Activated CD4-positive, alpha-beta T cell treated with anti-CD3 and anti-CD28 coated beads, Interleukin-2, Interleukin-6, amounts not matched to agents 100 ng/mL and 50 ng/mL, durations not matched to agents 16 hours and 8 hours (primary cell): ENCODE measurements around the gene MOB3B.
"Not testable (repeated sequence)": the region's sequence is repeated elsewhere in the genome, so short reads cannot be mapped to it uniquely, and the experiment has no call there.

Experiments
- DNase-seq: peaks from one replicate; pipeline ENCODE4 v3.0.0-alpha.2; 2020

Gene MOB3B

DNA sequence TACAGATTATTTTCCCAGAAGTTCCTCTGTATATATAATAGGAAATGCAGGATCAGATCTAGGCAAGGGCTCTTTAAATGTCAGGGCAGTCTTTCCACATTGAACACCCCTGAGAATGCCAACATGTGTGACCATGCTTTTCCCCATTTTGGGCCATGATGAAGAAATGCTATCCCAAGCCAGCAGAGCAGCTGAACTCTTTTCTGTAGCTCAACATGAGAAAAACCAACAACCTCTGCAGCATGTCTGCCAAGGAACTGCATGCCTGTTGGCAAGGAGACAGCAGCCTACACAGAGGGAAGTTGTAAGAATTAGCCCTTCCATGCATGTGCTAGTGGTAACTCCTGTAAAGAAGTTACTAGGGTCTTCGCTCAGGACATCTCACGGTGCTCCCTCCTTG lies 15.1 kb downstream of the MOB3B start:
- no peak for DNase-seq

DNA sequence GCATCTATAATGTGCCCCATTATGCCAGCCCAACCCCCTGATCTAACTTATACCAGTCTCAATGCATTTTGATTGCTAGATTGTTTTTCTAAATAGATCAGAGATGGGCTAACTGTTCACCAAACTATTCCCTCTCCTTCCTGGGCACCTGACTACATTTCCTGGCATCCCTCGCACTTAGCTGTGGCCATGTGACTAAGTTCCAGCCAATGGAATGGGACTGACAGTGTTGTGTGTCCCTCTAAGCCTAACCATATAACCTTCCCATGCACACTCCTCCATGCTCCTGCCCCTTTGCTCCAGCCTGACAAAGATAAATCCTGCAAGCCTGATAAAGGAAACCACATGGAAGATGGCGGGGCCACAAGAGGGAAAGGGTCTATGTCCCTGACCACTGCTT lies 17.8 kb downstream of the MOB3B start:
- DNase-seq: no peak

DNA sequence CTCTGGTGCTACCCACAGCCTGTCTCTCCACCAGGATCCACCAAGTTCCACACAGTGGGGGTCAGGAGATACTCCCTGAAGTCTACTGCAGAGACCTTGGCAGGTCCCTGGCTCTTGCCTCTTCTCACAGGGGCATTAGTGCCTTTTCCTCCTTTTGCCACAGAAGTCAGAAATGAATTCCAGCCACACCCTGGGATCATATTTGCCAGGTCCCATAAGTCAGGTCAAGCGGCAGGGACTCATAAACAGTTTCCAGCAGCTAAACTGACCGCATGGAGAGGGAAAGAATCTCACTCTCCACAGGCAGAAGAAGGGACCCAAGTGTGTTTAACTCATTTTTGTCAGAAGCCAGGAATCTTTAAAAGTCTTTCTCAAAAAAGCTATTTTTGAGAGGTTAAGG lies 18.8 kb downstream of the MOB3B start:
- DNase-seq: no peak

DNA sequence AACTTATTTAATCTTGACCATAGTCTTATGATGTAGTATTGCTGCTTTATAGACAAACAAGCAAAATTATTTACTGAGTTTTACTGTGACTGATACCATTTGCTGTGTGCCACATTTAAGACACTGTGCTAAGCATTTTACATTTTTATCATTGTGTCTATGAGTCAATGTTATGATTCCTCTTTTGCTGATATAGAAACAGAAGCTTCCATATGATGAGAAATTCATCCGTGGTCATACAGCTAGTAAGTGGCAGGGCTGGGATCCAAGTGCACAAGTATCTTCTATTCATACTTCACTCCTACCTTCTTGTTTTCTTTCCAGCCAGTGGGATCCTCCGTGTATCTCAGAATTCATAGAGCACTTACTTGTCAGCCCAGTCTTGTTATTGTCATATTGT lies 22.6 kb downstream of the MOB3B start:
- no peak for DNase-seq

DNA sequence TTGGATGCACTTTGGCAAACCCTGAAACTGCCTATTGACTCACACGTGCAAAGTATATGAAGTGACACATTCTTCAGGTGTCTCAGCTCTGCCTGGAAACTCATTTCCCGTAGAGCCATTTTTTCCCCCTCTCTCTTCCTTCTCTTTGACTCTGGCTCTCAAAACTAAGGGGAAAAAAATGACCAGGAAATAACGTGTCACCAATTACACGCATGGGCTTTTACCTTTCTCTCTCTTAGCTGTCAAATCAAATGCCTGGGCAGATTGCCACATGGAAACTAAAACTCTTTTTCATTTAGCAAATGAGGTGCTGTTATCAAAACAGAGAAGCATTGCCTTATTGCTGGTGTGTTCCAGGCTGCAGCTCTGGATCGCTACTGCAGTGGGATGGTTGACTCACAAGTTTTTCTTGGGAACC lies 23.9 kb downstream of the MOB3B start:
- peak; percentile 16 for DNase-seq

DNA sequence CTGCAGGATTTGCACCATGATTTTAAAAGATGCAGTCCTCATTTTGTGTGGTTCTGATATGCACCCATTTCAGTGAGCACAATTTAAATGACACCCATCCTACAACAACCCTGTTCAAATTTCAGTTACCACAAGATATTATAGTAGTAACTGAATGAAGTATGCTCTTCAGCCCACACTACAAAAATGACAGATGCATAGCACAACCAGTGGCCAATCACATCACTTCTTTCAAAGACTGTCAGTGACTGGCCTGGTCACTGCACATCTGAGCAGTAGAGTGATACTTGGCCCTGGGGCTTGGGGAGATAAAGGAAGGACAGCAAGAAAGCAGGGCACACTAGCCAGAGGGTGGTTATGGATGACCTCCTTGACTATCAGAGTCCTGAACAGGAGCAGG lies 25.4 kb downstream of the MOB3B start:
- peak; percentile 12 for DNase-seq

DNA sequence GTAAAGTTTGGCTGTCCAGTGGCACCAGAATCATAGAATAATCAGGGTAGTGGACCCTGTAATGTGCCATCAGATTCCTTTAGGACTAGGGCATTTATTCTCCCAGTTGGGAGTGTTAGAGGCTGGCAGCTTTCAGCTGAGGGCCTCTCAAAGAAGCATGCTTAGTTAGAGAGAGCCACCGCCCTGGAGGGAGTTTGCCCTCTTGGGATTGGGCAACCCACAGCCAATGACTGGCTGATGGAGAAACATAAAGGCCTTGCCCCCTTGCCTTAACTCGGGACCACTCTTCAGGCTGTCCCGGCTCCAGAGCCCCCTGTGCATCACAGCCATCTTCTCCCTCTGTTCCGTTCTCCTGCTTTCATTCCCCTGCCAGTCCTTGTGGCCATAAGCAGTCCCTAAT lies 26.0 kb downstream of the MOB3B start:
- no peak for DNase-seq

DNA sequence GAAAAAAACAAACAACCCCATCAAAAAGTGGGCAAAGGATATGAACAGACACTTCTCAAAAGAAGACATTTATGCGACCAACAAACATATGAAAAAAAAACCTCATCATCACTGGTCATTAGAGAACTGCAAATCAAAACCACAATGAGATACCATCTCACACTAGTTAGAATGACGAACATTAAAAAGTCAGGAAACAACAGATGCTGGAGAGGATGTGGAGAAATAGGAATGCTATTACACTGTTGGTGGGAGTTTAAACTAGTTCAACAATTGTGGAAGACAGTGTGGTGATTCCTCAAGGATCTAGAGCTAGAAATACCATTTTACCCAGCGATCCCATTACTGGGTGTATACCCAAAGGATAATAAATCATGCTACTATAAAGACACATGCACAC lies 28.7 kb downstream of the MOB3B start:
- not testable (repeated sequence) for DNase-seq

DNA sequence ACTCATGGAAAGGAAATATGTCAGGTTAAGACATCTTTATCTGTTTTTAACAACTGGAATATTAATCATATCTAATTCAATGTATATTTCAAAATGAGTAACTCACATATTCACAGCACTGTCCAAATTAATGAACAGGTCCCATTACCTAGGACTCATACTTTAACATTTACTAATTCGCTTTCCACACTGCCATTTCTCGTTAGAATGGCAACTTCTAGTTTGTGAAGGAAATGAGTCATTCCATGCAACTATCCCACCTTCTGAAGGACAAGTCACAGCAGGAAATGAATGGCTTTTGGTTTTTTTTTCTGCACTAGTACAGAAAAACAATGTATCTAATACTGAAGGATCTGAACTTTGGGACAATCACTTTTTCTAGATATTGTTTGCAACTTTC lies 30.2 kb downstream of the MOB3B start:
- DNase-seq: peak; percentile 73

DNA sequence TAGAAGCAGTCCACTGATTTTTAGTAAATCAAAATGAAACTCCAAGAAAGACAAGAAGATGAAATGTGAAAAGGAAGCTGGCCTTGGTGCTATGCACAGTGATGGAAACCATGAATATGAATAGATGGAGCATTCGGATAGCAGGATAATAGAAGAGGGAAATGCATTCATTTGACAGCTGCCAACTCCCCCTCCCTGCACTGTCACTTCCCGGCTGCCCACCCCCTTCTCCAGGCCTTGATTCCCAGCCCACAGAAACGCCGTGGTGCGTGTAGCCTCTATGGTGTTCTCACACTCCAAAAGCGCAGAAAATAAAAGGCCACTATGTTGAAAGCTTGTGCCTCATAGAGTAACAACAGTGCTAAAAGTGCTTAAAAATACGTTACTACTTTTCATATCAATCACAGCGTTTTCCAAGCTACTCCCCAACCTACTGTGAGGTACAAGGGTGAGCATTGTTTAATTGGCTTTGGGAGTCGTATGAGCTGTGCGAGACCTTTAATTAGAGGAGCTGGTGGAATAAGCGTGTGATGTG lies 31.7 kb downstream of the MOB3B start:
- DNase-seq: no peak

DNA sequence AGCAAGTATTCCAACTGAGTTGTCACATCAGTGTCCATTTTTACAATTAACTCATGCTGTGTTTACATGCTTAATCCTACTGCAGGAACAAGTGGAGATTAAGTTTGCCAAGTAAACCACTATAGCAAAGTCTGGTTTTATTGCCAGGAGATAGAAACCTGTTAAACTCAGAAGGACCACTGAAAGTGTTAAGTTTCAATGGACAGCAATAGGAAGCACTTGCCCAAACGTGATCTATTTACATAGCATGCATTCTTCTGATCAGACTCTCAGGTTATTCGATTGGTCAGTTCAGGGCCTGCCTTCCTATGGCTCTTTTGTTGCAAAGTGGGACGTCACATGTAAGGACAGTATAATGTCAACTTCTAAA lies 33.5 kb downstream of the MOB3B start:
- DNase-seq: no peak

DNA sequence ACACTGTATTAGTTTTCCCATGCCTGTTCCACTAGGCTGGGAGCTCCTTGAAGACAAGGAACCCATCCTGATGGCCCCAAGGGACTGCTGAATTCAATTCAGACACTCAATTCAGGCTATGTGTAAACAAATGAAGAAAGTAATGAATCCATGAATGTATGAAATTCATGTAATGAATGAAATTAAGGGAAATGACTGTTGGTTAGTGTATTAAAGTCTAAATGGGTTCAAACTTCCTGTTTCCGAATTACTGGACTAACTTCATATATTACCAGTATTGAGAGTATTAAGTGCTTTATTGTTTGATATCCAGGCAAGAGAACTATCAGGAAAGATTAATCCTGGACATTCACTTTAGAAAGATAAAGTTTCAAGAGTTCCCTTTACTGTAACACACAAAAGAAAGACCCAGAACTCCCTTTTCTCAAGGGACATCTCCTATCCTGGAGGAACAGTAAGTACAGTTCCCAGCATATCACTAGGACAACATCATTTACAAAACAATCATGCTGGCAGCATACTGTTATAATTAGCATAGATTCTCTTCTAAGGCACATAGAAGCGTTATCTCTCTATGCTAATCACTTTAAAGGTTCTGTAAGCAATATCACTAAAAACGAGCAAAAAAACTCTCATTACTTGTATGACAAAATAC lies 34.0 kb downstream of the MOB3B start:
- DNase-seq: no peak

DNA sequence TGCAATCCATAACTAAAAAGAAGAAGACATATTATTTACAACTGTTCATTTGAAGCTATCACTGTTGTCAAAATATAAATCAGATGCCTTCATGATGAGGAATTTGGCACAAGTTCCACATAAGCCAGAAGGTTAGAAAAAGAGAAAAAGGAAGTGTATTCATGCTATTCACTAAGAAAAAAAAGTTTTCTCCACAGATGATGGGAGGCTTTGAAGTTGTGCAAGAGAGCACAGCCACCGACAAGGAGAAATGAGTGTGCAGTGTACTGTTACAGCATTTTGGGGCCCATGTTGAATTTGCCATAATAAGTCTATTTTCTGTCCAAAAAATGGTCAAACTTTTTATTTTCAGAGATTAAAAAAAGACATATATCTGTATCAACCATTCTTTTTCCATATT lies 38.5 kb downstream of the MOB3B start:
- no peak for DNase-seq

DNA sequence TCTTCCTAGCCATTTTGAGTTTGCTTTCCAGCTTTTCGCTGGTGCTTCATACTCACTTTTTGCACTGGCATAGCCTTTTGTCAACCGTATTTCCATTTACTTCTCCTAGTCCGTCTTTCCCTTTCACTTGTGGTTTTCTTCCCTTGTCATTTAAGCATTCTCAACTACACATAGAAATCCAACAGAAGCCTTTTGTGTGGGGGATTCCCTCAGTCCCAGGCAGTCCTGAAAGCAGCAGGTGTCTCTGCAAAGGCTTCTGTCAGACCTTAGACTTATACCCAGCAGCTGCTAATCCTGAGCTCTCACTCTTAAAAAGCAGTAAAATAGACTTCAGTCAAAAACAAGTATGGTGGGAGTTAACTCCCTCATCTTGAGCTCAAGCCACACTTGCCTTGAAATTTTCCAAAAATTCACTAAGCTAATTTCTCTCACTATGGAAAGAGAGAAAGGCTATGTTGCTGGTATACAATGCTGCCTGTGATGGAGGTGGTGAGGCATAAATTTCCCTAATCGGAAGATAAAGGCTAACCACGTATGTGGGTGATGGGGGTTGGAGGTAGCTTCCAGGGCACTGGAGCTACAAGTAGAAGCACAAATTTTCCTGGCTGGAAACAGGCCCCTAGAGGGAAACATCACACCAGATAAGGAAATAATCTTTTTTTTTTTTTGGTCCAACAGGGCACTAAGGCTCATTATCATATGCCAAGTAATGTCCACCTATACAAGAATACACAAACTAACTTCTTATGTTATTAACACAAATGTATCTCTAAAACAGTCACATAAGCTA lies 40.3 kb downstream of the MOB3B start:
- DNase-seq: no peak

DNA sequence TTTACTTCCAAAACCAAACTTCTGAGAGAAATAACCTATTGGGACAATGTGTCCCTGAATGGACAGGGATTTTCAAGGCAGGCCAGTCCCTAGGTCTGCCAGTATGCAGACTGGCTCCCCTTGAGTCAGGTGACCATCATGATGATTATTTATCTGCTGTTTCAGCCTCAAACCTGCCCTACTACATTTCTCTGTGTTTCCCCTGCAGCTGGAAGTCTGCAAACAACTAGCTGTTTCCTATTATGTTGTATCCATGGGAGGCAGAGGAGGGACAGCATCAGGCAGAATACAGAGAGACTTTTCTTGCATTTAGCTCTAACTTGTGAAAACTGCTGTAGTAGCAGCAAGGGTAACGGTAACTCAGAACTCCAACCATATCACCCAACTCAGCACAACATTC lies 41.7 kb downstream of the MOB3B start:
- DNase-seq: no peak

DNA sequence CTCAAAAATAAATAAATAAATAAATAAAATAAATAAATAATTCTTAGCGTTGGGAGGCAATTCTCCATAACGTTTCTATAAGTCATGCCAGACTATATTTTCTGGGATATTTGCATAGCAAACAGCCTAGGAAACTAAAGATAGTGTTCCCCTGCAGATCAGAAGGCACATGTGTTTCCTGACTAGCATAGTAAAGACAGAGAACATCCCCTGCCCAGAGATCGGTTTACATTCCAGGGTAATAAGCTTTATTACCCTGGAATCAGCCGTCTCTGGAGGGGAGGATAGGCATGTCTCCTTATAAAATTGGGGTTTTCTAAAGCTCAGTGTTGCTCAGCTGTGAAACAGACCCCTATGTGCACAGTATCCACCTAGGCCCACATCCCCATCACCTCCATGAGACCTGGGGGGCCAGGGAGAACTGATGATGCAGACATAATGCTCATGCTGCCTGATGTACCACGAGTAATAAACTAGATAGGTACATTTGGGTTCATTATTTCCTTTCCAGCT lies 42.4 kb downstream of the MOB3B start:
- no peak for DNase-seq

DNA sequence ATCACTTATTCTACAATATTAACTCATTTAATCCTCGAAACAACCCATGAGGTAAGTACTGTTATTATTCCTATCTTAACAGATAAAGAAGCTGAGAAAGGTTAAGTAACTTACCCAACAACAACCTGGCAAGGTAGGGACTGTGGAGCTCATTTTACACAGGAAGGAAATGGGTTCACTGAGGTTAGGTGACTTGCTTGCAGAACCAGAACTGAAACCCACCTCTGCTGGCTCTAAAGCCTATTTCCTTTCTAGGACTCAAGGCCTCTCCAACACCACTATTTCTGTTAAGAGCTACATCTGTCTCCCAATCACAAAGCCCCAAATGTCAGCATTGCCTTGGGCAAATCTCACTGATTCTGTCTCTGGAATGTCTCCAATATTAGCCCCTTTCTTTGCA lies 44.5 kb downstream of the MOB3B start:
- peak; percentile 42 for DNase-seq

DNA sequence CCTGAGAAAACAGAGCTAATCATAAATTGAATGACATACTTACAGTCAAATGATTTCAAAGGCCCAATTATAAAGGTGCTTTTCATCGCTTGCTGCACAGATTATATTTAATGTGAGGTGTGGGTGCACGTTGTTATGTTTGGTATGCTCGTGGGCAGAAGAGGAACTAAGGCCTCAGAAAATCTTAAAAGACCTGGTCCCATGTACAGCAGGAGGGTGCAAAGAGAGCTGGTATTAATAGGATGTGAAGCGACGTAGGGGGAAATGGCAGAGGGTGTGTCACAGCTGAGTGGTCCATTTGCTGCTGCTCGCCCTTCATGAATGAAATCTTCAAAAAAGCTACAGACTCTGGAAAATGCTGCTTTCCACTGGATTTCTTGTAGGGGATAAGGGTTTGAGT lies 46.0 kb downstream of the MOB3B start:
- no peak for DNase-seq

DNA sequence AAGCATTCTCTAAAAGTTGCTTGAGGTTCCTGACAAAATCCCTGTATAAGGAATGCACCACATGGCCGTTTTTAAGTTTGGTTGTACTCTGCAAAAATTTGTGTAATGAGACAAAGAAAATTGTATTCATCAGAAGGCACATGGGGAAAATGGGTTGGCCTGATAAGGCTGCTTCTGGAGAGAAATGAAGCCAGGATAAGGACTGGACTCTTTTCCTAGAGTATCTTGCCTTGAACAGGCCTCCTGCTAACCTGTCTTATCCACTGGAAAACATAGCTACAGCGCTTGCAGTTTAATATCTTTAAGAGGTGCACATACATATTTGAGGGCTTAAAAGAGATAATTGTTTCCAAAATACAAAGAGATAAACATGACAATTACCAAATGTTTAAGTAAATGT lies 46.9 kb downstream of the MOB3B start:
- no peak for DNase-seq

DNA sequence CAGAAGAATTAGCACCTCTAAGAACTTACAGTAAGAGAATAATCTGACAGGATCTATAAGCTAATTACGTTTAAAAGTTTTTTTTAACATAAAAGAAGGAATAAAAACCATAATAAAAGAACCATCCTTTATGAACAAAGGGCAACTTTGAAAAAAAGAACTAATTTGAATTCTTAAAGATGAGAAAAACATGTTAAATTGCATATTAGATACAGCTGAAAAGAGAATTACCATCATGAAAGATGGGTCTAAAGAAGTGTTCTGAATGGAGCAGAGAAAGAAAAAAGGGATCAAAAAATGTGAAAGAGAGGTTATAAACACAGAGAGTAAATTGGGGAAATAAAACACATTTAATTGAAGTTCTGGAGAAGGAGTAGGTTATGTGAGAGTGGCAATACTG lies 51.3 kb downstream of the MOB3B start:
- DNase-seq: no peak

DNA sequence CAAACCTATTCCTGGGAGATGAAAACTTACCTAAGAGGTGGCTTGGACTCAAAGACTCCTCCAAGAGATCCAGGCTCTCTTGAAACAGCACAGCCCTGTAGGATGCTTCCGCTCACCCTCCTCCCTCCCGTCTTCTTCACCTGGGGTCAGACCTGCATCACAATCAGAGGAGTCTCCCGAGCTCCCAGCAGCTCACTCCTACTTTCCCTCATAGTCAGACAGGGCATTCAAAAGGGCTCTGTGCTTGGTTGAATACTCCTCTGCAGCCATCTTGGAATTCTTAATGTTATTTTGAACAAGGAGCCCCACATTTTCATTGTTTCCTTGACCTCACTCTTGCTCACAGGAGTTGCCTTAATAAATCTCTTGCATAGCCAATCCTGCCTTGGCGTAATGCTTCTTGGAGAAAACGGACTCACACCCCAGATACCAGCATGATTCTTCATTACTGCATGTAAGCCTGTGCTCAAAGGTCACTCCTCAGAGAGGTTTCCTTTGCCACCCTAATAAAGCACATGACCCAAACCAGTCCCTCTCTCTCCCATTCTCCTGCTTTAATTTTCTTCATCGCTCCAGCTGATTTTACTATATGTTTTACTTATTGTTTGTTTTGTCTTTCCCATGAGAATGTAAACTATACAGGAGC lies 52.6 kb downstream of the MOB3B start:
- DNase-seq: no peak

DNA sequence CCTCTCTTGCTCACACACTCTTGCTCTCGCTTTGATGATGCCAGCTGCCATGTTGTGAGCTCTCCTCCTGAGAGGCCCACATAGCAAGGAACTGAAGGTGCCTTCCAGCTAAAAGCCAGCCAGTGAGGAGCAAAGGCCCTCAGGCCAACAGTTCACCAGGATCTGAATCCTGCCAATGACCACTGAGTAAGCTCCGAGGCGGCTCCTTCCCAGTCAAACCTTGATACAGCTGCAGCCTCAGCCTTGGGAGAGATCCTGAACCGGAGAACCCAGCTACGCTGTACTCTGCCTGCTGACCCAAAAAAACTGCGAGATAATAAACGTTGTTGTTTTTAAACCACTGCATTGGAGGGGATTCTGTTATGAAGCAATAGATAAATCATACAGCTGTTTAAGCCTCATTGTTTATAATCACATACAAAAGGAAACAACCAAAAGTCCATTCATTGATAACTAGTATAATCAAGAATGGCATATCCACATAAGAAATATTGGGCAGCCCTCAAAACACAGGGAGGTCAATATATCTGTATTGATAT lies 54.5 kb downstream of the MOB3B start:
- no peak for DNase-seq

DNA sequence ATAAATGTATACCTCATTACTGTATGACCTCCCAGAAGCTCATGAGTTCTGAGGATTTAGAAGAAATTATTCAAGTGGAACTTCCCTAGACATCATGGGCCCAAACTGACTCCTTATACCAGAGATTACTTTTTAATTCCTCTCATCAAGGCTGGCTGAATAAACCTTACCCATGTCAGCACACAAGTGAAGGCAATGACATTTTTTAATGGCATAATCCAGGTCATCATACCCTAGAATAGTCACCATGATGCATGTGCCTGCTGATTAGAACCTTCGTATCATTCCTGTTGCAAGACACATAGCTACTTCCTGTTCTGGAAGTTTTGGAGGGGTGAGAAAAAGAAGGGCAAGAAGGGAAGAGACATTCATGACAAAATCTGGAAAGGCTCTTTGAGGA lies 55.3 kb downstream of the MOB3B start:
- no peak for DNase-seq

DNA sequence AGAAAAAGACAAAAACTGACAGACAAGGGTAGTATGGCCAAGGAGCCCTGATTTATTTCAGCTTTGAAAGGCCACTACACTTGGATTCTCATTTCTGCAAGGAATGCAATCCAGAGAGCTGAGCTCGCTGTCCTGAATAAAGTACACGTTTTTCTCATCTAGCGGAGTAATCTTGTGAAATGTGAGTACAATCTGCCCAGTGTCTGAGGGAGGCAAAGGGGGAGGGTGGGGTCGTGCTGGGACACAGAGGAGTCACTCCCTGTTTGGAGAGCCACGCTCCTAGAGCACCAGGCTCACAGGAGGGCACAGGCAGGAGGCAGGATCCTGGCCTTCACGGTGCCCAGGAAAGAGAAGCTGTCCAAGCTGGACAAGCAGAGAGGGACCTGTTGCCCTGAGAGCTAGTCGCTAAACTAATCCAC lies 56.5 kb downstream of the MOB3B start:
- no peak for DNase-seq
